ENCODE data around the gene LHFPL3. TPM values are rescaled to one million over a fixed set of nuclear protein-coding genes. Genes with fewer than 3 reads are reported as not detected.
A peak's percentile ranks its signal among the peaks of the same experiment; 100 is the strongest.

Gene LHFPL3
- total and polyA plus RNA-seq, 2 experiments from 2014 or later, result 0.24 TPM; not detected in 1

DNA sequence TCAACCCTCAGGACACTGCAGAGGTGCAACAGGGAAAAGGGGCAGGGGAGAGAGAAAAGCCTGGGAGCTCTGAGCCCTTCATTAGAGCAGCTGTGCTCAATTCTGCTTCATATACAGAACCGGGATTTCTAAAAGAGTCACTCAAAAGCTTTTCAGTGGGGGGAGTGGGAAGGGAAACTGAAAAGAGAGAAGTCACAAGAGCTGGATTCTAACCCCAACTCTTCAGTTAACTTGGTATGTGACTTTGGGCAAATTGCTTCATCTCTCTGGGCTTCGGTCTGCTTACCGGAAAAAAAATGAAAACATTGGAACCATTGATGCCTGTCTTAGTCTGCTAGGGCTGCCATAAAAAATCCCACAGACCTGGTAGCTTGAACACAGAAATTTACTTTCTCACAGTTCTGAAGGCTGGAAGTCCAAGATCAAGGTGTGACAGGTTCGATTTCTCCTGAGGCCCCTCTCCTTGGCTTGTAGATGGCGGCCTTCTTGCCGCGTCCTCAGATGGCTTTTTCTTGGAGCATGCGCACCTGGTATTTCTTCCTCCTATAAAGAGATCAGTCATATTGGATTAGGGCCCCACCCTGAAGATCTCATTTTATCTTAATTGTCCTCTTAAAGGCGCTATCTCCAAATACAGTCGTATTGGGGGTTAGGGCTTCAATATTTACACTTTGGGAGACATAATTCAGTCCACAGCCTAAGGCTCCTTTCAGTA lies 567.3 kb downstream of the LHFPL3 start:
- Mint-ChIP-seq H3K9me3 (no peaks in the 10 kb centered on the region), H3K36me3 (ENCODE audit: low read depth) (no peaks in the 10 kb centered on the region), H3K27me3 (ENCODE audit: insufficient read depth, low read depth, poor library complexity) (no peaks in the 10 kb centered on the region), H3K4me3 (no peak overlapping the region), H3K4me1 (peaks cover 7% of the 10 kb centered on the region; the same call in 2 of the 3 replicates), H3K27ac (no peak overlapping the region)
- Histone ChIP-seq H4K20me1 (replicated peaks; ENCODE audit: insufficient read depth) (no peaks in the 10 kb centered on the region), H3K4me2 (no peak overlapping the region), H2AFZ (0 out of 2 replicates have a peak overlapping the region, but pooled peaks have one; percentile 28), H3F3A (replicated peaks; ENCODE audit: low read depth) (no peaks in the 10 kb centered on the region), H3K27me3 (ENCODE audit: insufficient read depth) (no peaks in the 10 kb centered on the region), H3K4me3 (no peak overlapping the region), H3K9me2 (ENCODE audit: insufficient read depth) (0 out of 2 replicates have a peak, but pooled peaks cover 8% of the 10 kb centered on the region), H3K36me3 (ENCODE audit: insufficient read depth) (no peaks in the 10 kb centered on the region), H3K27ac (ENCODE audit: low read depth) (no peak overlapping the region), H3K4me1 (ENCODE audit: insufficient read depth) (peaks cover 3% of the 10 kb centered on the region; the same call in 1 of the 2 replicates), H3K79me2 (replicated peaks; ENCODE audit: insufficient read depth) (no peaks in the 10 kb centered on the region)
- TF ChIP-seq NANOG (IDR thresholded peaks at IDR 0.05; ENCODE audit: borderline replicate concordance) (no peak), STAT1 (IDR thresholded peaks at IDR 0.05; ENCODE audit: unreplicated experiment) (no peak), POLR2AphosphoS5 (IDR thresholded peaks at IDR 0.05; ENCODE audit: low read depth) (no peak), JUNB (IDR thresholded peaks at IDR 0.05; ENCODE audit: unreplicated experiment) (no peak), ETS1 (IDR thresholded peaks at IDR 0.05) (no peak), EZH2phosphoT487 (IDR thresholded peaks at IDR 0.05; ENCODE audit: unreplicated experiment) (no peak), ZNF462 (CRISPR knock-in tag; IDR thresholded peaks at IDR 0.05) (no peak), EZH2 (IDR thresholded peaks at IDR 0.05; ENCODE audit: low read depth, unreplicated experiment) (no peak), ZNF114 (CRISPR knock-in tag; IDR thresholded peaks at IDR 0.05) (no peak), REST (IDR thresholded peaks at IDR 0.05; ENCODE audit: unreplicated experiment) (no peak)
- TF ChIP-seq, protein P1, sequence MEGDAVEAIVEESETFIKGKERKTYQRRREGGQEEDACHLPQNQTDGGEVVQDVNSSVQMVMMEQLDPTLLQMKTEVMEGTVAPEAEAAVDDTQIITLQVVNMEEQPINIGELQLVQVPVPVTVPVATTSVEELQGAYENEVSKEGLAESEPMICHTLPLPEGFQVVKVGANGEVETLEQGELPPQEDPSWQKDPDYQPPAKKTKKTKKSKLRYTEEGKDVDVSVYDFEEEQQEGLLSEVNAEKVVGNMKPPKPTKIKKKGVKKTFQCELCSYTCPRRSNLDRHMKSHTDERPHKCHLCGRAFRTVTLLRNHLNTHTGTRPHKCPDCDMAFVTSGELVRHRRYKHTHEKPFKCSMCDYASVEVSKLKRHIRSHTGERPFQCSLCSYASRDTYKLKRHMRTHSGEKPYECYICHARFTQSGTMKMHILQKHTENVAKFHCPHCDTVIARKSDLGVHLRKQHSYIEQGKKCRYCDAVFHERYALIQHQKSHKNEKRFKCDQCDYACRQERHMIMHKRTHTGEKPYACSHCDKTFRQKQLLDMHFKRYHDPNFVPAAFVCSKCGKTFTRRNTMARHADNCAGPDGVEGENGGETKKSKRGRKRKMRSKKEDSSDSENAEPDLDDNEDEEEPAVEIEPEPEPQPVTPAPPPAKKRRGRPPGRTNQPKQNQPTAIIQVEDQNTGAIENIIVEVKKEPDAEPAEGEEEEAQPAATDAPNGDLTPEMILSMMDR (conservative IDR thresholded peaks at IDR 0.05; ENCODE audit: low read depth in 2 of 2), result no peak
- no peak for DNase-seq (ENCODE audit: low spot score)
- no peak for ATAC-seq
